Fibroblast of mammary gland (primary cell): ENCODE measurements around the gene MUC15.

Experiments
- DNase-seq: peaks from one replicate; pipeline ENCODE4 v3.0.0-alpha.2; 2010; ENCODE audit warnings: low read depth
- H3K4me3 ChIP-seq: 2 replicates; pipeline ENCODE4 v1.5.1; 2011; ENCODE audit warnings: low read depth, mild to moderate bottlenecking, low read length, moderate library complexity; ENCODE audit not compliant: control insufficient read depth
- TF ChIP-seq, protein P1 (sequence below): conservative IDR thresholded peaks from 2 replicates; pipeline ENCODE4 v1.5.1; 2011; ENCODE audit warnings: low read depth, low read length, inconsistent platforms; ENCODE audit not compliant: control insufficient read depth, insufficient read depth

MUC15 gene

DNA sequence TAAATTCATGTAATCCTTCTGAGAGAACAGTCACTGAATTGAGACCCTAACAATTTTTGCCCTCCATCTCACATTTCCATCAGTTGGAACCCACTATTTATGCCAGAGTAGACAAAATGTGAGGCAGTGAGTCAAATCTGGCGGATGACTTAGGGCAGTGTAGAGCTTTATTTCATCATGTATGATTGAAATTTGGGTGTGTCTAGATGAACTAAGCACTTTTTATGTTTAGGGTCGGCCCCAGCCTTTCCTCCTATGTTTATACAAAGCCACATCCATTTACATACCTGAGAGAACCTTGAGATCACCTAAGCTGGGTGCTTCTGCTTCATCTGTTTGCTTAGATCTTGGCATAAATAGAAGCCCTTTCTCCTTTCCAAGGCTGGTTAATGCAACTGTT lies 15.0 kb upstream of the MUC15 start:
- TF ChIP-seq, protein P1, sequence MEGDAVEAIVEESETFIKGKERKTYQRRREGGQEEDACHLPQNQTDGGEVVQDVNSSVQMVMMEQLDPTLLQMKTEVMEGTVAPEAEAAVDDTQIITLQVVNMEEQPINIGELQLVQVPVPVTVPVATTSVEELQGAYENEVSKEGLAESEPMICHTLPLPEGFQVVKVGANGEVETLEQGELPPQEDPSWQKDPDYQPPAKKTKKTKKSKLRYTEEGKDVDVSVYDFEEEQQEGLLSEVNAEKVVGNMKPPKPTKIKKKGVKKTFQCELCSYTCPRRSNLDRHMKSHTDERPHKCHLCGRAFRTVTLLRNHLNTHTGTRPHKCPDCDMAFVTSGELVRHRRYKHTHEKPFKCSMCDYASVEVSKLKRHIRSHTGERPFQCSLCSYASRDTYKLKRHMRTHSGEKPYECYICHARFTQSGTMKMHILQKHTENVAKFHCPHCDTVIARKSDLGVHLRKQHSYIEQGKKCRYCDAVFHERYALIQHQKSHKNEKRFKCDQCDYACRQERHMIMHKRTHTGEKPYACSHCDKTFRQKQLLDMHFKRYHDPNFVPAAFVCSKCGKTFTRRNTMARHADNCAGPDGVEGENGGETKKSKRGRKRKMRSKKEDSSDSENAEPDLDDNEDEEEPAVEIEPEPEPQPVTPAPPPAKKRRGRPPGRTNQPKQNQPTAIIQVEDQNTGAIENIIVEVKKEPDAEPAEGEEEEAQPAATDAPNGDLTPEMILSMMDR = no peak
- no peak overlapping the region for H3K4me3 ChIP-seq
- no peak for DNase-seq

DNA sequence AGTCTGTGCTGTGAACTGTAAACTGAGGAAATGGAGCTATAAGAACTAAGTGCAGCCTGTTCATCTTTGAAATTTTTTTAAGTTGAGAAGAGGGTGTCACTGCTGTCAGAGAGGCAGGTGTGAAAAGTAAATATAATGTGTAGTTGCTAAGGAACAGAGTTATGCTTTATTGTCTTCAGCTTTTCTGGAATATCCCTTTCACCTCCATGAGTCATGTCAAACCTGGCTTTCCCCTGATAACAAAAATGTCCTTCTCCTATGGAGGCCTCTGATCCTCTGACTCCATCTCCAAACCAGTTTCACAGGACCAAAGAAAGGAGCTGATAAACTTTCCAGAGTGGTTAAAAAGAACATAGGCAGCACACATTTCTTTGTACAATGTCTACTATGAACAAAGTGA lies 12.8 kb upstream of the MUC15 start:
- TF ChIP-seq, protein P1 = no peak
- DNase-seq = no peak
- H3K4me3 ChIP-seq = no peak overlapping the region

DNA sequence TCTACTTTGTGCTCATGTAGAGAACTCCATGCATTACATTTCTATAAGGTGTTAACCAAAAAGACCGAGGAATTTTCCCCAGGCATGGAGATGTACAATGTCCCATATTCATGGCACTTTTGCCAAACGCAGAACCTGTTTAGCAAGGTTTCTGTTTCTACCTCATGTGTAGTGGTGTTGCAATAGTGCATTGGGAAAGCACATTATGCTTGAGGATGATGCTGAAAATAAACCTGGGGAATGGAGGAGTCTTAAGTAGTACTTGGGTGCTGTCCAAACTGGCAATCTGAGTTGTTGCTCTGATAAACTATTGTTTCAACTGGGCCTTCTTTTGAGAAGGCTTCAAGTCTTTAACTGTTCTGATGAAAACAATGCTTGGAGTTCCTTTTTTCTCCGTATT lies 11.5 kb upstream of the MUC15 start:
- no peak overlapping the region for H3K4me3 ChIP-seq
- TF ChIP-seq, protein P1 = no peak
- DNase-seq = peak; percentile 80

DNA sequence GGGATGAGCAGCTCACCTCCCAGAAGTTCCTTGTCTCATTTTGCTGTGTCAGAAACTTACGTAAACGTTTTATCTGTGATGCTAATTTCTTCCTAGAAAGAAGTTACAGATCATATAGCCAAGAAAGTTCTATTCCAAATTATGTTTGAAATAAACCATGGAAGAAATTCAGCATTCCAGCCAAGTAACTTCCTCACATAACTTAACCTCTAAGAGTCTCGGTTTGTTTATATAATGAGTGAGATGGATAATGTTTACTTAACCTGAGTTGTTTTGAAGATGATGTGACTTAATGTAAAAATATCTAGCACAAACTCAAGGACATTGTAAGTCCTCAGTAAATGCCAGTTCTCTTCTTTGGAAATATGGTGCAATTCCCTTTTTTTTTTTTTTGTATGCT lies 8.9 kb upstream of the MUC15 start:
- peak; percentile 90 for DNase-seq
- H3K4me3 ChIP-seq = no peak overlapping the region
- TF ChIP-seq, protein P1 = no peak

DNA sequence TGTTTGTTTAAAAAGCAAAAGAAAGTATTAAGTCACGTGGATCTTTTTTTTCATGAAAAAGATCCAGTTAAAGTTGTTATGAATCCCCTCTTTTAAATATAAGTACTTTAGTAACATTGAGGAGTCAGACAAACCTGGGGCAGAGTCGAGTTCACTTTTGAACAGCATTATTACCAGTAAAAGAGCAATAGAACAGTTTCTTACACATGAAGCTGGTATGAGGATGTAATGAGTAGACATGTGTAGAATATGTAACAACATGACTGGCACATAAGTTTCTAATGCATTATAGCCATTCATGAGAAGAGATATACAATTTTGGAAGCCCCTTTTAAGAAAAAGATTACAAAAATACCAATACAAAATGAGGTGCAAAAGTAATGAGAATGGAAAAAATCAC lies 7.6 kb upstream of the MUC15 start:
- DNase-seq = peak; percentile 43
- TF ChIP-seq, protein P1 = no peak
- H3K4me3 ChIP-seq = no peak overlapping the region

DNA sequence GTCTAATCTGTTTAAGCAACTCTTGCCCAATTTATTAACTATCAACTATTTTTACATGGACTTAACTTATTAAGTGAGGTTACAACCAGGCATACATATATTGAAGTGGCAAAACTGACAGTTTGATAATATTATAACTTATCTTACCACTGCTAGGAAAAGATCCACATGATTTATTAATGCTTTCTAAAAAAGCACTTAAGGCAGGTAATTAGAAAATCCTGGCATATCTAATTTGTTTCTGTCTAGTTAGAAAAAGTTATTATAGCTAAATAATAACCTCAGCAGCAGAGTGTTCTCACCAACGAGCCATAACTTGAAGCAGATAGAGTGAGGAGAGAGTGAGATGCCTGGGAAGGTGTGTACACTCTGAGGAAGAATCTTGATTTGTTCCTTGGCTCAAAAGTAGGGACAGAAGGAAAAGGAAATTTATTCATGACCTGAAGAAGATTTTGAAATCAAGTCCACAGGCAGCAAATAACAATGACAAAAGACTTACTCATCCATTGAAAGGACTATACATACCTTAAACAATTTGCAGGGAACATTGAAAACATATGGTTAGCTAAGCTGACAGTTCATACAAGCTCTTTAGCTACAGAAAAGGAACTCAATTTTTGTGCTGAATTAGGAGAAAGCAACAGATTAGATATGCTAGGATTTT lies 7.1 kb upstream of the MUC15 start:
- TF ChIP-seq, protein P1 = no peak
- DNase-seq = peak; percentile 93
- H3K4me3 ChIP-seq = no peak overlapping the region

DNA sequence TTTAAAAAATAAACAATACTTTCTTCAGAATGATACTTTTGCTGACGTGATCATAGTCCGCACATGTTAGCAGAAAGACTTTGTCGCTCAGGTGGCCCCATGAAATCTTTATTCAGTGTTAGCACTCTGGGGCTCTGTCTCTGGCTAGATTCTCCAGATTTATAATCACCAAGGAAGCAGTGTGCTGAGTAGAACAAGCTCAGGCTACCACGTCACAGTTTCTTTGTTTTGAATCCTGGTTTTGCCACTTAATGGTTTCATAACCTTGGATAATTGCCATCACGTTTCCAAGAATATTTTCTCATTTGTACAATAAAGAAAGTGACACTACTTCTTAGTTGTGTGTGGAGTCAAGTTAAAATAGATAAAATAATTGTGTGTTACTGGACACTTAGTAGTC lies 3.9 kb upstream of the MUC15 start:
- TF ChIP-seq, protein P1 = no peak
- peak; percentile 63 for DNase-seq
- no peak overlapping the region for H3K4me3 ChIP-seq
